Measurements from ENCODE around the gene ACAP3.

- TF ChIP-seq CTCF (IDR thresholded peaks at IDR 0.05) (no peak), POLR2A (IDR thresholded peaks at IDR 0.05) (no peak), POLR2AphosphoS5 (IDR thresholded peaks at IDR 0.05) (no peak)
Observed at GRCh38 chr1:1332031-1332755, 24.5 kb upstream of the ACAP3 start.

Measured in breast epithelium (tissue), 3 donors.